HG03432 (cell line): ENCODE results near the gene GAK.

ENCODE experiments used
- ATAC-seq: cut with Tn5 transposase; IDR thresholded peaks from one replicate; pipeline ENCODE4 v1.9.1; 2021; ENCODE audit warnings: mild to moderate bottlenecking, moderate library complexity; ENCODE audit not compliant: unreplicated experiment

The GAK gene

GRCh38 chr4:833156-833555 lies 99.0 kb downstream of the GAK start:
- ATAC-seq = no peak

GRCh38 chr4:832536-832935 lies 99.6 kb downstream of the GAK start:
- ATAC-seq = no peak

GRCh38 chr4:832108-832507 lies 100.0 kb downstream of the GAK start:
- no peak for ATAC-seq

GRCh38 chr4:831483-831805 lies 100.7 kb downstream of the GAK start:
- ATAC-seq = no peak

GRCh38 chr4:830601-831482 lies 101.3 kb downstream of the GAK start:
- ATAC-seq = no peak

- ATAC-seq = no peak
These were observed 102.1 kb downstream of the GAK start for GRCh38 chr4:829761-830600.

- no peak for ATAC-seq
These were observed 102.8 kb downstream of the GAK start for GRCh38 chr4:829291-829690.

- ATAC-seq = no peak
These were observed 103.4 kb downstream of the GAK start for GRCh38 chr4:828641-829271.

- ATAC-seq = no peak
These were observed 104.7 kb downstream of the GAK start for GRCh38 chr4:827209-828081.

GRCh38 chr4:826508-827208 lies 105.5 kb downstream of the GAK start:
- no peak for ATAC-seq

GRCh38 chr4:825971-826330 lies 106.2 kb downstream of the GAK start, which contains the start of gene CPLX1:
Gene CPLX1, minus strand, starts transcription at chr4:826129. Its CDS starts 1,607 bp downstream, at chr4:824522.
- no peak for ATAC-seq

GRCh38 chr4:825063-825970 lies 106.8 kb downstream of the GAK start:
- ATAC-seq = no peak

- no peak for ATAC-seq
These were observed 107.6 kb downstream of the GAK start for GRCh38 chr4:824461-825062.

GRCh38 chr4:823761-824460 lies 108.2 kb downstream of the GAK start:
- no peak for ATAC-seq

GRCh38 chr4:823176-823760 lies 108.8 kb downstream of the GAK start:
- ATAC-seq = no peak

- ATAC-seq = no peak
These were observed 109.5 kb downstream of the GAK start for GRCh38 chr4:822361-823175.

GRCh38 chr4:821631-822030 lies 110.5 kb downstream of the GAK start:
- no peak for ATAC-seq
